Chondrocyte (in vitro differentiated cells): ENCODE measurements around the gene PBX4. TPM values are rescaled to one million over a fixed set of nuclear protein-coding genes. Genes with fewer than 3 reads are reported as not detected.
"Not testable (repeated sequence)": the region's sequence is repeated elsewhere in the genome, so short reads cannot be mapped to it uniquely, and the experiment has no call there.

Source experiments
- DNase-seq: peaks from one replicate; pipeline ENCODE4 v3.0.0; 2021; ENCODE audit warnings: mixed read lengths, low spot score
- H3K27ac Mint-ChIP-seq: one replicate; pipeline ENCODE4 v1.8.0; 2021; ENCODE audit warnings: mild to moderate bottlenecking, moderate library complexity, mixed read lengths; ENCODE audit not compliant: unreplicated experiment
- H3K27me3 Mint-ChIP-seq: 2 replicates; pipeline ENCODE4 v1.8.0; 2021; ENCODE audit warnings: low read depth, mixed read lengths
- H3K36me3 Mint-ChIP-seq: 2 replicates; pipeline ENCODE4 v1.8.0; 2021; ENCODE audit warnings: low read depth, mixed read lengths
- H3K4me1 Mint-ChIP-seq: 2 replicates; pipeline ENCODE4 v1.8.0; 2021; ENCODE audit warnings: low read depth, mild to moderate bottlenecking, mixed read lengths
- H3K4me3 Mint-ChIP-seq: one replicate; pipeline ENCODE4 v1.8.0; 2021; ENCODE audit warnings: mild to moderate bottlenecking, moderate library complexity, mixed read lengths; ENCODE audit not compliant: unreplicated experiment
- H3K9me3 Mint-ChIP-seq: 2 replicates; pipeline ENCODE4 v1.8.0; 2021; ENCODE audit warnings: low read depth, mixed read lengths
- total RNA-seq: library from RNA; stranded (reverse); gene quantifications from 3 replicates; pipeline ENCODE4 v1.2.1, GENCODE V29; 2021
- TF ChIP-seq, protein P1 (sequence below): fragments of 200-600 bp; sonication (generic); IDR thresholded peaks from 2 replicates; pipeline ENCODE4 v1.5.0; 2021; ENCODE audit warnings: antibody characterized with exemption, mild to moderate bottlenecking, moderate library complexity

The PBX4 gene
- total RNA-seq, 1 donor from 2014 or later = 1.2 TPM

DNA sequence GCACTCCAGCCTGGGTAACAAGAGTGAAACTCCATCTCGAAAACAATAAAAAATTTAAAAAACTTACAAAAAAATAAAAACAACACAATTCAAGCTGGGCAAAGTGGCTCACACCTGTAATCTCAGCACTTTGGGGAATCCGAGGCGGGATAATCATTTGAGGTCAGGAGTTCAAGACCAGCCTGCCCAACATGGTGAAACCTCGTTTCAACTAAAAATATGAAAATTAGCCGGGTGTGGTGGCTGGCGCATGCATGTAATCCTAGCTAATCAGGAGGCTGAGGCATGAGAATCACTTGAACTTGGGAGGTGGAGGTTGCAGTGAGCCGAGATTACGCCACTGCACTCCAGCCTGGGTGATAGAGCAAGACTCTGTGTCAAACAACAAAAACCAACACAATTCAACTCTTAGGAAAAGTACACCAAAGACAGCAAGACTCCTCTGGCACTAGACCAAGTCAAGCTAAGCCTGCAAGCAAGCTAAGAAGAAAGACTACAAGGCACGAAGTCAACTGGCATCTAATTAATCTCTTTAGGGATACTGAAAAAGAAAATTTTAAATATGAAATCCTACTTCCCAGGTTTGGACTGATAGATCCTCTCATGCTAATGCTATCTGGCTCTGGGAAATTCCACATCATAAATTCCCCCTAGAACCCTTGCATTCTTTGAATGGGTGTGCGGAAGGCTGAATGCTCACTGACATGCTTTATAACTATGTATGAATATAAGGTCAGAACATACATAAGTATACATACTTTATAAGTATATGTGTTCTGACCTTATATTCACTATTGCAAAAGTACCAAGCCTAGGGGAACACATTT, 7.9 kb downstream of the PBX4 start:
- Mint-ChIP-seq H3K4me3 (no peak overlapping the region), H3K4me1 (peaks cover 19% of the 10 kb centered on the region), H3K27me3 (no peaks in the 10 kb centered on the region), H3K27ac (no peak overlapping the region), H3K9me3 (no peaks in the 10 kb centered on the region), H3K36me3 (no peaks in the 10 kb centered on the region)
- DNase-seq = no peak
- TF ChIP-seq, protein P1, sequence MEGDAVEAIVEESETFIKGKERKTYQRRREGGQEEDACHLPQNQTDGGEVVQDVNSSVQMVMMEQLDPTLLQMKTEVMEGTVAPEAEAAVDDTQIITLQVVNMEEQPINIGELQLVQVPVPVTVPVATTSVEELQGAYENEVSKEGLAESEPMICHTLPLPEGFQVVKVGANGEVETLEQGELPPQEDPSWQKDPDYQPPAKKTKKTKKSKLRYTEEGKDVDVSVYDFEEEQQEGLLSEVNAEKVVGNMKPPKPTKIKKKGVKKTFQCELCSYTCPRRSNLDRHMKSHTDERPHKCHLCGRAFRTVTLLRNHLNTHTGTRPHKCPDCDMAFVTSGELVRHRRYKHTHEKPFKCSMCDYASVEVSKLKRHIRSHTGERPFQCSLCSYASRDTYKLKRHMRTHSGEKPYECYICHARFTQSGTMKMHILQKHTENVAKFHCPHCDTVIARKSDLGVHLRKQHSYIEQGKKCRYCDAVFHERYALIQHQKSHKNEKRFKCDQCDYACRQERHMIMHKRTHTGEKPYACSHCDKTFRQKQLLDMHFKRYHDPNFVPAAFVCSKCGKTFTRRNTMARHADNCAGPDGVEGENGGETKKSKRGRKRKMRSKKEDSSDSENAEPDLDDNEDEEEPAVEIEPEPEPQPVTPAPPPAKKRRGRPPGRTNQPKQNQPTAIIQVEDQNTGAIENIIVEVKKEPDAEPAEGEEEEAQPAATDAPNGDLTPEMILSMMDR = no peak

DNA sequence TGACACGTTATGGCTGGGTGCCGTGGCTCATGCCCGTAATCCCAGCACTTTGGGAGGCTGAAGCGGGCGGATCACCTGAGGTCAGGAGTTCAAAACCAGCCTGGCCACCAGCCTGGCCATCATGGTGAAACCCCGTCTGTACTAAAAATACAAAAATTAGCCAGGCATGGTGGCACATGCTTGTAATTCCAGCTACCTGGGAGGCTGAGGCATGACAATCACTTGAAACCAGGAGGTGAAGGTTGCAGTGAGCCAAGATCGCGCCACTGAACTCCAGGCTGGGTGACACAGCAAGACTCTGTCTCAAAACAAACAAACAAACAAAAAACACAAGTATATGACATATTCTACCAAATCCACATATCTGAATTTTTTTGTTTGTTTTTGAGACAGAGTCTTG, 11.8 kb downstream of the PBX4 start:
- not testable (repeated sequence) for H3K27ac Mint-ChIP-seq, H3K4me3 Mint-ChIP-seq, H3K4me1 Mint-ChIP-seq, H3K27me3 Mint-ChIP-seq, H3K9me3 Mint-ChIP-seq, H3K36me3 Mint-ChIP-seq, DNase-seq

DNA sequence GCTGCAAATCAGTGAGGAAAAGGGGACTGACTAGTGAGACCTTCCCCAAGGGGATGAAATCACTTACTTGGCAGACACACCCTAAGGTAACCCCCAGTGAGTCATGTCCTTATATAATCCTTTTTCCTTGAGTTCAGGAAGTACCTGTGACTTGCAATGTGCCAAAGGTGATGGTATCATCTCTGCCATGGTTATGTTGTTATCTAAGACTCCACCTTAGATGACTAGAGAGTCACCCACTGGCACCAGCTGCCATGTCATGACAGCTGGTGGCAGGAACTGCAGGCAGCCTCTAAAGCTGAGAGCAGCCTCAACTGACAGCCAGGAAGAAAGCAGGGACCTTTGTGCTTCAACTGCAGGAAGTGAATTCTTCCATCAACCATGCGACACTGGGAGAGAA, 12.5 kb downstream of the PBX4 start:
- no peak overlapping the region for H3K4me3 Mint-ChIP-seq
- H3K27me3 Mint-ChIP-seq = no peaks in the 10 kb centered on the region
- no peaks in the 10 kb centered on the region for H3K36me3 Mint-ChIP-seq
- TF ChIP-seq, protein P1 = no peak
- no peak for DNase-seq
- H3K4me1 Mint-ChIP-seq = peaks cover 6% of the 10 kb centered on the region
- no peak overlapping the region for H3K27ac Mint-ChIP-seq
- H3K9me3 Mint-ChIP-seq = no peaks in the 10 kb centered on the region

DNA sequence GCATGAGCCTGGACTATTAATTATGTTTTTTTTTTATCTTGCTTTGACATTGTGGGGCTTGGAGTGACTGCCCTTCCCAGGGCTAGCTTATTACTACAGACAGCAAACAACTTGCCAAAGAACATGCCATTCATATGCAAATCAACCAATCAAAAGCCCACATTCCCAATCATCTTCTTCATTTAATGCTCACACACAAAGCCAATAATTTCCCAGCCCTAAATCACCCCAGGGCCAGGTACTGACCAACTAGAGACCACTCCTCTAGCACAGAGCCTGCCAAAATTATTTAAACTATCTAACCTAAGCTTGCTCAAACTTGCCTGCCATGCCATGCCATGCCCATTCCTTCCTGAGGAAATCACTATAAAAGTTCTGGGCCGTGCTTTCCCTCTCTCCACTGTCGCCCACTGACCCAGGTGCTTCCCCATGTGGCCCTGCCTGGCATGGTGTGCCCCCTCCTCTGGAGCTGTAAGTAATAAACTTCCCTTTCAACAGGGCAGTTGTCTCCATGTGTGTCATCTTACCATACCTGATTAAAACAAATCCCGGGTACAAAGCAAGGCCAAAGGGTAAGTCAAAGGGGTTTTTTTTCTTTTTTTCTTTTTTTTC, 15.7 kb downstream of the PBX4 start:
- Mint-ChIP-seq H3K27me3 (no peaks in the 10 kb centered on the region), H3K4me1 (no peaks in the 10 kb centered on the region), H3K36me3 (no peaks in the 10 kb centered on the region), H3K27ac (no peak overlapping the region), H3K9me3 (no peaks in the 10 kb centered on the region), H3K4me3 (no peak overlapping the region)
- DNase-seq = no peak
- TF ChIP-seq, protein P1 = no peak

DNA sequence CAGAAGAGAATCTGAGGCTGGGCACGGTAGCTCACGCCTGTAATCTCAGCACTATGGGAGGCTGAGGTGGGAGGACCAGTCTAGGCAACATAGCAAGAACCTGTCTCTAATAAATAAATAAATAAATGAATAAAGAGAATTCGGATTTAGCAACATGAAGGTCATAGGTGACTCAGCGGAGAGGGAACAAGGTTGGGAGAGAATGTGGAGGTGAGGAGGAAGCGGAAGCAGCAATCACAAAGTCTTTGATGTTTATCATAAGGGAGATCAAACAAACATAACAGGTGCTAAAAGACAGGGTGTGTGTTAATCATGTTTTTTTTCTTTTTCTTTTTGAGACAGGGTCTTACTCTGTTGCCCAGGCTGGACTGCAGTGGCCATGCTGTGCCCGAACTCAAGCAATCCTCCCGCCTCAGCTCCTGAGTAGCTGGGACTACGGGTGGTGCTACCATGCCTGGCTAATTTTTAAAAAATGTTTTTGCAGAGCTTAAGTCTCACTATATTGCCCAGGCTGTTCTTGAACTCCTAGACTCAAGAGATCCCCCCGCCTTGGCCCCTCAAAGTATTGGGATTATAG, 16.3 kb downstream of the PBX4 start:
- TF ChIP-seq, protein P1 = no peak
- DNase-seq = no peak
- Mint-ChIP-seq H3K36me3 (no peaks in the 10 kb centered on the region), H3K4me3 (no peak overlapping the region), H3K27me3 (no peaks in the 10 kb centered on the region), H3K9me3 (no peaks in the 10 kb centered on the region), H3K27ac (no peak overlapping the region), H3K4me1 (no peaks in the 10 kb centered on the region)
